ENCODE data around the gene ZNF324.

- TF ChIP-seq CTCF (conservative IDR thresholded peaks at IDR 0.05): no peak
- no peak for TF ChIP-seq EZH2 (IDR thresholded peaks at IDR 0.05; ENCODE audit: low read depth)
Measured at GRCh38 chr19:58513213-58513693, 46.4 kb downstream of the ZNF324 start.

Data from PC-9 (cell line).